GM12874 (cell line): ENCODE results near the gene GFAP.

ENCODE experiments used
- TF ChIP-seq, protein P1 (sequence below): IDR thresholded peaks from 2 replicates; pipeline ENCODE4 v1.5.1; 2011; ENCODE audit warnings: low read depth, mild to moderate bottlenecking, control low read depth, low read length, moderate library complexity; ENCODE audit not compliant: insufficient read depth

The GFAP gene

DNA sequence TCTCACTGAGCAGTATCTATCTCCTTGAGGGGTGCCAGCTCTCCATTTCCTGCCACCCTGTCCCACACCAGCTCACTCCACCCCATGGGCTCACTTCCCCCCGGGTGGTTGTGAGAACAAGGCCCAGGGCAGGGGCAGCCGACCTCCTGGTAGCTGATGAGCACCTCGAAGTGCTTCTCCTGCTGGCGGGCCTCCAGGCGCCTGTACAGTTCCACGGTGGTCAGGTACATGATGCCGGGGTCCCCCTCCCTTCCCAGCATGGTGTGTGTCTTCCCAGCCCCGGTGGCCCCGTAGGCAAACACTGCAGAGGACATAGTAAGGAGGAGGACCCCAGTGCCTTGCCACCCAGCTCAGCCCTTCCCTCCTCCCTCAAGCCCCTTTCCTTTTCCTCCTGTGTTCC is 19.8 kb upstream of the GFAP start:
- TF ChIP-seq, protein P1, sequence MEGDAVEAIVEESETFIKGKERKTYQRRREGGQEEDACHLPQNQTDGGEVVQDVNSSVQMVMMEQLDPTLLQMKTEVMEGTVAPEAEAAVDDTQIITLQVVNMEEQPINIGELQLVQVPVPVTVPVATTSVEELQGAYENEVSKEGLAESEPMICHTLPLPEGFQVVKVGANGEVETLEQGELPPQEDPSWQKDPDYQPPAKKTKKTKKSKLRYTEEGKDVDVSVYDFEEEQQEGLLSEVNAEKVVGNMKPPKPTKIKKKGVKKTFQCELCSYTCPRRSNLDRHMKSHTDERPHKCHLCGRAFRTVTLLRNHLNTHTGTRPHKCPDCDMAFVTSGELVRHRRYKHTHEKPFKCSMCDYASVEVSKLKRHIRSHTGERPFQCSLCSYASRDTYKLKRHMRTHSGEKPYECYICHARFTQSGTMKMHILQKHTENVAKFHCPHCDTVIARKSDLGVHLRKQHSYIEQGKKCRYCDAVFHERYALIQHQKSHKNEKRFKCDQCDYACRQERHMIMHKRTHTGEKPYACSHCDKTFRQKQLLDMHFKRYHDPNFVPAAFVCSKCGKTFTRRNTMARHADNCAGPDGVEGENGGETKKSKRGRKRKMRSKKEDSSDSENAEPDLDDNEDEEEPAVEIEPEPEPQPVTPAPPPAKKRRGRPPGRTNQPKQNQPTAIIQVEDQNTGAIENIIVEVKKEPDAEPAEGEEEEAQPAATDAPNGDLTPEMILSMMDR = no peak

DNA sequence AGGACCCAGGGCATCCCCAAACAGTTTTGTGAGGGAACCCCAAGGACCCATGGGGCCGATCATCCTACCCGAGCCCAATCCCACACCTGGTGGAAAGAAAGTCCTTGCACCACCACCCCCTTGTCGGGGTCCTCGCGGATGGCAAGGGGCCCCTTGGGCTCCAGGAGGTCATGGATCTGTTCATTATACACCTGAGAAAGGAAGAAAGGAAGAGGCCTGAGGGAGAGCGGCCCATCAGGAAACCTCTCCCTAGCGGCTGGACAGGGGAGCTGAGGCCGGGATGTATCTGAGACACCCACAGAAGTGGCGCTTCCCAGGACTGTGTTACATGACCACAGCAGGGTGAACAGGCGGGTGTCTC is 19.4 kb upstream of the GFAP start:
- TF ChIP-seq, protein P1 = no peak

DNA sequence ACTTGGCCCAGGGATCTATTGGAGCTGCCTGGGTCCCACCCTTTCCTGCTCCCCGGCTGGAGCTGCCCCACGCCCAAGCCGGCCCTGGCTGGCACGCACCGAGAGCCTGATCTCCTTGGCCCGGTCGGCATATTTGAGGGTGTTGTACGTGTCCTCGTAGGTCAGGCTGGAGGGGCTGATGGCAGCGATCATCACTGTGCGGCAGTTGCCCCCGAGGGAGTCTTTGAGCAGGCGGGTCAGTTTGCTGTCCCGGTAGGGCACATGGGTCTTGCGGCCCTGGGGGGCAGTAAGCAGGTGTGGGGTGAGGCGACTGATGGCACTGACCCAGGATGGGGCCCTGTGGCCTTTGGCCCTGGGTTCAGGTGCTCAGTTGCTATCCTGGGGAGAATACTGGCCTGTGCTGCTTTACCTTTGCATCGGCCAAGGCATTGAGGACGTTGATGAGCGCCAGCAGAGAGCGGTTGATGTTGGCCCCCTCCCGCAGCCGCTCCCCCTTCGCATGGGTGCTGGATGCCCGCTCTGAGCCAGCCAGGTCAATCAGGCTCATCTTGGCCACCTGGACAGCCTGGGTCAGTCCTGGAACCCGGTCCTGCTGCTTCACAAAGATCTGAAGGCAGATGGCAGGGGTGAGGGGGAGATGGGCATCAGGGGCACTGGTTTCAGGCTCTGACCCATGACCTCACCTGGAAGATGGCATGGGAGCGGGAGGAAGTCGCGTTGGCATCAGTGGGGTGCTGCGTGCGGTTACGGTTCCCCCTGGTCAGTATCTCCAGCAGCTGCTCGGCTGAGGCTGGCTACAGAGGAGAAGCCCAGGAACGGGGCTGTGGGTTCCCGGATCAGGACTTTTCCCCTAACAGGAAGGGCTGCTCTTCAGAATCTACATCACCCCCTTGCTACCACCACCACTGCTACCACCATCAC is 18.8 kb upstream of the GFAP start:
- TF ChIP-seq, protein P1 = no peak

DNA sequence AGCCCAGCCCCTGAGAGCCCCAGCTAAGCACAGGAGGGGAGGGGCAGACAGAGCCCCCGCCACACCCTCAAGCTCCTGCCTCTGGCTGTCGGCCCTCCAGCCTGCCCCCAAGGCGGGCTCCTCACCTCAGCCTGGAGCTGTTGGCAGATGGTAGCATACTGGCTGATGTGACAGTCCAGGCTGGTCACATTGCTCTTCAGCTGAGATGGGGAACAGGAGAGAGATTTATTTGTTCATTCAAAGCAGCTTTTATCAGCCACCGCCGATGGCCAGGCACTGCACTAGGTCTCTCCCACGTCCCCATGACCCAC is 17.4 kb upstream of the GFAP start:
- TF ChIP-seq, protein P1 = no peak

DNA sequence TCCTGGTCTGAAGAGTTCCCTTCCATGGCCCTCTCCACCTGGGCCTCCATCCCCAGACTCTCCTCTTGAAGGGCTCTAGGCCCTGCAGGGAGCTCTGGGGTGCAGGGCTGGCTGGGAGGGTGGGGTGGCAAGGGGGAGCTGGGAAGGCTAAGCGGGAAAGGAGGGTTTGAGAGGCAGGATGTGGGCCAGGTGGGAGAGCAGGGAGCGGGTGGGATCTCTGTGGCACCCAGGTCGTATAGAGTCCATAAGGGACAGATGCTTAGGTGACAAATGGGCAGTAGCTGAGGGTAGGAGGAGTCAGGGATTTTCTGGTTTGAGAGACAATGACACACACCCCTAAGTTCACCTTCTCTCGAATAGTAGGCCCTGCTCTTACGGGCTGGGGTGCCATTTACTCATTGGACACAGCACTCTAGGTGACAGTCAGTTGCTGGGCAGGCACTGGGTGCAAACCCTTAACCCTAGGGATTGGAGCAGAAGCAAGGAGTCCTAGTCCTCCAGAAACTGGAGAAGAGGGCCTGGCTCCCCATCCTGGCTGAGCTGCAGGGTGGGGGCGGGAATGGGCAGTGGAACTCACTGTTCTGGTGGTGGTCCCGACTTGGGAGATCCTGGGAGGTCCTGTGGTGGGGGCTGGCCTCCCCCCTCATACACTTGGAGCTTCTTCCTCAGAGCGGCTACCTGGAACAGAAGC is 16.9 kb upstream of the GFAP start:
- TF ChIP-seq, protein P1 = no peak

DNA sequence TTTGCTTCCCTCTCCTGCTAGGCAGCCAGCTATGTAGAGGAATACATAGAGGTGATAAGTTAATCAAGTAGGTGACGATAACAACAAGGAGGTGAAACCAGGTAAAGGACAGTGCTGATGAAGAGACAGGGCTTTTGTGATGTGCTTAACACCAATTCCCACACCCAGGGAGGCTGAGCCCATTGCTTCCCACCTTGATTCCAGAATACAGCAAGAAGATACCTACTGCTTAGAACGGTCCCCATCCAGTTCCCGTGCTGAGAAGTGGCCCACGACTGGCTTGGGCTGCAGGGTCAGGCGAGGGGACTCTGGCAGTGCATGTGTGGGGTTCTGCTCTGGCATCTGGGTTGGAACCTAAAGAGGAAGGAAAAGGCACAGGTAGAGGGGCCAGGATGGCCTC is 16.1 kb upstream of the GFAP start:
- TF ChIP-seq, protein P1 = no peak

DNA sequence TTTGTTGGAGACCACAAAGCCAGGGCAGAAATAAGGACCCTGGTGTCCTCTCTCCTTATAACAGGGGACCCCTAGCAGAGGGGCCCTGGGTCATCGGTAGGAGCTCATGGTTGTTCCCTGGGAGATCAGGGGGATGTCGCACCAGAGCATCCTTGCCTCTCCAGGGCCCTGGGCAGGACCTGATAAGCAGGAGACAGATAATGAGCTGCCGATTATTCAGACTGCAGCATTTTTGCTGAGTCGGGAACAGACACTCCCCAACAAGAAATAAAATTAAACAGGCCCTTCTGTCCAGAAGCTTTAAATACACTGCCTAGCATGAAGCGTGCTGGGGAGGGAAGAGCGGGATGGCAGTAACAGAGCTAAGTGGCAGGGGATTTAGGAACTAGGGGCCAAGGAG is 15.4 kb upstream of the GFAP start:
- TF ChIP-seq, protein P1 = no peak
